HG02798 (cell line): ENCODE results near the gene KIAA0753.
"Not testable (repeated sequence)": the region's sequence is repeated elsewhere in the genome, so short reads cannot be mapped to it uniquely, and the experiment has no call there.

Experiments used
- ATAC-seq: cut with Tn5 transposase; IDR thresholded peaks from one replicate; pipeline ENCODE4 v1.9.1; 2021; ENCODE audit warnings: mild to moderate bottlenecking; ENCODE audit not compliant: unreplicated experiment, poor library complexity

The KIAA0753 gene

GRCh38 chr17:6669479-6670212 lies 29.1 kb upstream of the KIAA0753 start:
- no peak for ATAC-seq

- no peak for ATAC-seq
These were observed 28.4 kb upstream of the KIAA0753 start for GRCh38 chr17:6668727-6669425.

- ATAC-seq = no peak
These were observed 27.7 kb upstream of the KIAA0753 start for GRCh38 chr17:6668219-6668618.

DNA sequence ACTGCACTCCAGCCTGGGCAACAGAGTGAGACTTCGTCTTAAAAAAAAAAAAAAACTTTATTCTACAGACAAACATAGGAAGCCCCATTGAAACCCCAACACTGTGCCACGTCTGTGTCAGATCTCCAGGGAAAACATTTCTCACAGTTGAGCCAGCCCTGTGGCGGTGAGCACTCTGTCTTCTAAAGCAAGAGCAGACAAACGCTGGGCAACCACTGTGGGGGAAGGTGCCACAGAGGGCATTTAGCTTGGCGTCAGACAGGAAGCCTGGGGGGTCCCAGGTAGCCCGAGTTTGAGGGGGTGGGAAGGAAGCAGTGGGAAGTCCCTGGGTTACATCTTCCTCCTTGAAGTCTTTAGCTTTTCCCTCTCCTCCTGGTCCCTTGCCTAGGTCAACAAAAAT lies 27.0 kb upstream of the KIAA0753 start:
- no peak for ATAC-seq

DNA sequence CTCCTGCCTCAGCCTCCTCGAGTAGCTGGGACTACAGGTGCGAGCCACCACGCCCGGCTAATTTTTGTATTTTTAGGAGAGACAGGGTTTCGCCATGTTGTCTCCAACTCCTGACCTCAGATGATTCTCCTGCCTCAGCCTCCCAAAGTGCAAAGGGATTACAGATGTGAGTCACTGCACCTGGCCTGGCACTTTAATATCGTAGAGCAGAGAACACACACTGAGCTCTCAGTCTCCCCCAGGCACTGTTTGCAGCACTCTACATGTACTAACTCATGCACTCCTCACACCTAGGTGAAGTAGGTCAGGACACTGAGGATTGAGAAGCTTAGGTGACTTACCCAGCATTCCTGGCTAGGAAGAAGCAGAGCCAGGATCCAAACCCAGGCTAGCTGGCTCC lies 26.0 kb upstream of the KIAA0753 start:
- no peak for ATAC-seq

GRCh38 chr17:6666077-6666521 lies 25.6 kb upstream of the KIAA0753 start:
- ATAC-seq = no peak

- ATAC-seq = not testable (repeated sequence)
These were observed 22.7 kb upstream of the KIAA0753 start for GRCh38 chr17:6663200-6663599.

DNA sequence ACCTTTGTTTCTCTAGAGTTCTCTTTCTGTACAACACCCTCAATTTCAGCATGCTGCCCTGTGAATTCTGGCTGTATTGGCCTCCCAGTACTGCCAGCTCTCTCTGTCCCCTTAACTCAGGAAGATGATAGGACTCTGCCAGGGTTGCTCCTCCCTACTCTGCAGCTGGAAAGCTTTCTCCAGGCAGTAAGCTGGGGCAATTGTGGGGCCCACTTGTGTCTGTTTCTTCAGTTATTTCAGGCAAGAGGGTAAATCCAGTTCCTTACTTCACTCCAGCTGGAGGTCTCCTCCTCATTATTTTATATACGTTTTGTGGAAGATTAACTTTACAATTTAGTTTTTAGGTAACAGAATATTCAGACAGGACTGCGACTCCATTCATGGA lies 20.9 kb upstream of the KIAA0753 start:
- no peak for ATAC-seq

DNA sequence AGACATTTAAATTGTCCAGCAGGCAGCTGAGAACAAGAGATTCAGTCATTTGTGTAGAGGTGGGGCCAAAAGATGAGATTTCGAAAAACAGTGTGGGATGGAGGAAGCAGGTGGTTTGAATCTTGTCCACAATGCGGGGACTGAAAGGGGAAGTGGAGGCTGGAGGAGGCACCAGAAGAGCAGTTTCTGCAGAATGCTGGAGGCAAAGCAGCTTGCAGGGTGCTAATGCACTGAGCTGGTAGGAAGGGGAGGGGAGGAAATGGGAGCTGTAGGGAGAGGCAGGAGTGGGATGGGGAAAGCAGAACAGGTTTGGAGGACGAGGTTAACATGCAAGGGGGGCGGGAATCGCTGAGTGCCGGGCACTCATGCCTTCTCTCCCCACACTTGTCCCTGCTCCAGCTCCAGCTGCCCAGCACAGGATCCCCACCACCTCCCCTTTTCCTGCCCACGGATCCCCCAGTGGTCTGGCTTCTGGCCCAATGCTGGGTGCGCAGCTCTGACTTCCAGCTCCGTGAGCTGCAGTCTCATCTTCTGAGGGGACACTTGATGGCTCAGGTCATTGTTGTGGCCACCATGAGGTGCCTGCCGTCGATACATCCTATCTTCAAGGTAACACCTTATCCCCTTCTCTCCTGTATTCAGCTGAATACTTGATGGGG lies 20.4 kb upstream of the KIAA0753 start:
- ATAC-seq = peak; percentile 81

GRCh38 chr17:6660101-6660500 lies 19.6 kb upstream of the KIAA0753 start:
- no peak for ATAC-seq

DNA sequence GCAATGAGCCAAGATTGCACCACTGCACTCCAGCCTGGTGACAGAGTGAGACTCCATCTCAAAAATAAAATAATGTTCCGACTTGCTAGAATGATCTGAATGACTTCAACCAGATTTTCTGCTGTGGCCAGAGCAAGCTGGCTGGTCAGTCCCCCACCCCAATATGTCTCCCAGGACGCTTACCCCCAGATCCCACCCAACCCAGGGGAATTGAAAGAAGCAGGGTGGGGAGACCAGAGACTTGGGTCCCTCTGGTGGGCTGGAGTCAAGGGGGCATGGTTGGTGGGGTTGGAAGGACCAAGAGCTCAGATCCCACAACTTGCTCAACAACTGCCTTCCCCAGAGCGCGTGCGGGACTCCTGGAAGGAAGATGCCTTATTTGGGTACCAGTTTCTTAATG lies 17.9 kb upstream of the KIAA0753 start:
- not testable (repeated sequence) for ATAC-seq

DNA sequence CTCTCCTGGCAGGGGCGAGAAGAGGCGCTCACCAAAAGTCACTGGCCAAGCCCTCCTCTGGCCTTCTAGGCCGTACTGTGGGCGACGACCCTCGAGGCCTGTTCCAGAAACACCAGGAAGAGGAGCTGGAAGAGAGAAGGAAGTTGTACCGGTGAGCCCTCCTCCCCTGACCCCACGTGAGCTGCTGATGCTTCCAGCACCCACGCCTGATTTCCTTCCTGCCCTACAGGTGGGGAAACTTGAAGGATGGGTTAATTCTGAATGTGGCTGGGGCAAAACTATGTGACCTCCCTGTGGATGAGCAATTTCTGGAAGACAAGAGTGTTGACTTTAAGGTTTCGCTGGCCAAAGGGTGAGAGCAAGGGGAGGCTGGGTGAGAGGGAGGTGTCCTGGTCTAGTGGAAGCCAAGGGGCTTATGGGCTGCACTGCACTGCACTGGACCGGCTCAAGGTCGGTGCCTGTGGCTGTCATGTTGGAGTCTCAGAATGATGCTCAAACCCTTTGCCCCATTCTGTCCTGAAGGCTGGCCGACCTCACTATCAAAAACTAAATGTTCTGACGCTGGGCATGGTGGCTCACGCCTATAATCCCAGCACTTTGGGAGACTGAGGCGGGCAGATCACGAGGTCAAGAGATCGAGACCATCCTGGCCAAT lies 17.2 kb upstream of the KIAA0753 start:
- no peak for ATAC-seq

DNA sequence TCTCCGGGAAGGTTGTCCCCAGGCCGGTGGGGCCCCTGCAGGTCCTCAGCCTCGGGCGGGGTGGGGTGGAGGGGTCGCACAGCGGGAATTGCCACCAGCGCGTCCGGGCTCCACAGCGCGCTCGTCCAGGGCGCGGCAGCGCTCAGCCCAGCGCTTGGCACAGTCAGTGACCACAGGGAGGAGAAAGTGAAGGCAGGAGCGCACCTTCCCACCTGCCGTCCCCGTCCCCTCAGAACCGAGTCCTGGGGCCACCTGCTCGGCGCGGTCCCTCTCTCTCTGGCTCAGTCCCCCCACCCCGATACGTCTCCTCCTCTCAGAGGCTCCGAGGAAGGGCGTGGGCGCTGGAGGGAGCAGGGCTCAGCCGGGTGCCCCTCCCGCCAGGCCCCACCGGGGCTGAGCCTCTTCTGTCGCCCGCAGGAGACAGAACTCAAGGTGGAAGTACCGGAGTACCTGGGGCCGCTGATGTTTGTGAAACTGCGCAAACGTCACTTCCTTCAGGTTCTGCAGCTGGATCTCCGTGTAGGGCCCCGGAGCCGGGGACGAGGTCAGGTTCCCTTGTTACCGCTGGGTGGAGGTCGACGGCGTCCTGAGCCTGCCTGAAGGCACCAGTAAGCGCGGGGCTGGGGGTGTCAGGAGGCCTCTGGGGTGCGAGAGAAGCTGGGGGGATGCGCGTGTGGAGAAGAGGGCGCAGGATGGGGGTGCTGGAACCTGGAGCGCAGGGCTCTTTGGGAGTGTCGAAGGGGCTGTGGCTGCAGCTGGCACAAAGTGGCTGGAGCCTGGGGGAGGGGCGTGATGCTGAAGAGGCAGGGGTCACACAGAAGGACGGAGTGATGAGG lies 16.5 kb upstream of the KIAA0753 start:
- ATAC-seq = peak; percentile 36

- ATAC-seq = not testable (repeated sequence)
These were observed 15.3 kb upstream of the KIAA0753 start for GRCh38 chr17:6655732-6656361.

- ATAC-seq = no peak
These were observed 14.6 kb upstream of the KIAA0753 start for GRCh38 chr17:6654841-6655731.

- ATAC-seq = peak; percentile 9
These were observed 11.5 kb upstream of the KIAA0753 start for GRCh38 chr17:6651919-6652452.

GRCh38 chr17:6651354-6651918 lies 10.9 kb upstream of the KIAA0753 start, which contains the start of the genes C17orf100 and MED31:
TSS of gene C17orf100 (plus strand) at chr17:6651762. CDS start at chr17:6651914, 152 bp downstream.
TSS of gene MED31 (minus strand) at chr17:6651605. CDS start at chr17:6651528, 77 bp downstream.
- ATAC-seq = peak; percentile 95

DNA sequence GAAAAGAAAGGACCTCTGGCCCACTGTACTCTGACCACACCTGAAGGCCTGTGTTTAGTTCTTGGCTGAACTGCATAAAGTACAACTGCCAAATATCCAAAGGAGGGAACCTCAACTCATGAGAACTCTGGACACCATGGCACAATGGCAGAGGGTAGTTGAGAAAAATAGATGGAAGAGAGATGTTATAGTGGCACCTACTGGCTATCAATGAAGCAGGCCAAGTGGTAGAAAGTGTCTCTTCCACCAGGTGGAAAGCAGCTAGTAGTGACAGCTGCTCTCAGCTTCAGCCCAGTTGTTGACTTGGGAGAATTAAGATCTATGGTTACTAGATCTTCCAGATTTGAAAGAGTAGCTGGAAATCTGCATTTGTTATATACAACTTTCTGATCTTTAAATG lies 7.7 kb upstream of the KIAA0753 start:
- ATAC-seq = no peak
